Activated CD8-positive, alpha-beta memory T cell treated with anti-CD3 and anti-CD28 coated beads, Interleukin-2, amount 50 U/mL, for 4 hours (primary cell): ENCODE measurements around the gene MPP2.
"Not testable (repeated sequence)": the region's sequence is repeated elsewhere in the genome, so short reads cannot be mapped to it uniquely, and the experiment has no call there.

Experiments used
- DNase-seq: peaks from one replicate; pipeline ENCODE4 v3.0.0-alpha.2; 2020

MPP2 gene

GRCh38 chr17:43900858-43901754, 6.2 kb downstream of the MPP2 start:
- no peak for DNase-seq

GRCh38 chr17:43900183-43900857, 7.0 kb downstream of the MPP2 start:
- peak; percentile 79 for DNase-seq

- no peak for DNase-seq
Measured at GRCh38 chr17:43898446-43898845, 8.9 kb downstream of the MPP2 start.

- DNase-seq: no peak
Measured at GRCh38 chr17:43897831-43898230, 9.5 kb downstream of the MPP2 start.

- DNase-seq: not testable (repeated sequence)
Measured at GRCh38 chr17:43894494-43894893, 12.8 kb downstream of the MPP2 start.

- no peak for DNase-seq
Measured at GRCh38 chr17:43892647-43892952, 14.7 kb downstream of the MPP2 start.

- no peak for DNase-seq
Measured at GRCh38 chr17:43891851-43892646, 15.3 kb downstream of the MPP2 start.

GRCh38 chr17:43890240-43890639, 17.1 kb downstream of the MPP2 start:
- DNase-seq: no peak

GRCh38 chr17:43888548-43888947, 18.8 kb downstream of the MPP2 start:
- no peak for DNase-seq

GRCh38 chr17:43882761-43883415, 24.4 kb downstream of the MPP2 start:
- no peak for DNase-seq

- DNase-seq: no peak
Measured at GRCh38 chr17:43881758-43882505, 25.4 kb downstream of the MPP2 start.

- no peak for DNase-seq
Measured at GRCh38 chr17:43881181-43881580, 26.2 kb downstream of the MPP2 start.

- DNase-seq: peak; percentile 37
Measured at GRCh38 chr17:43880420-43880991, 26.8 kb downstream of the MPP2 start.

- DNase-seq: no peak
Measured at GRCh38 chr17:43879723-43880419, 27.5 kb downstream of the MPP2 start.

- peak; percentile 72 for DNase-seq
Measured at GRCh38 chr17:43878260-43879175, 28.8 kb downstream of the MPP2 start.

GRCh38 chr17:43877451-43878155, 29.7 kb downstream of the MPP2 start:
- no peak for DNase-seq

GRCh38 chr17:43877031-43877430, 30.3 kb downstream of the MPP2 start:
- no peak for DNase-seq

- no peak for DNase-seq
Measured at GRCh38 chr17:43875476-43876147, 31.7 kb downstream of the MPP2 start.

- no peak for DNase-seq
Measured at GRCh38 chr17:43874293-43874692, 33.0 kb downstream of the MPP2 start.
